ENCODE data around the gene SPAG9.

The SPAG9 gene

DNA sequence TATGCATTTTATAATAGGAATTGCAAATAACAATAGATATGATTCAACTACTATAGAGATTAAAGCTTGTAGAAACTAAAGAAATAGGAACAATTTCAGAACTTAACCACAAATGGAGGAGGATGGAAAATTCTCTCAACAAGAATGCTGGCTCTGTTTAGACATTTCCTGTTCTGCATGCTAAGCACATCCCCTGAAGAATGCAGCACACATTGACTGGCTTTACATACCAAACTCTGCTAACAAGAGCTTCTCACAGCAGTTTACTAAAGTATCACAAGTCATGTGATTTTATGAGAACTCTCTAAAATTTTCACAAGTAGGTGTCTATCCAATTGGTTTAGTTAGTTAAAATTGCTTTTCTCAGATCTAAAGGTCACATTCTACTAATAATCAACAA lies 85.2 kb downstream of the SPAG9 start:
- DNase-seq (ENCODE audit: low spot score), result peak; percentile 80

DNA sequence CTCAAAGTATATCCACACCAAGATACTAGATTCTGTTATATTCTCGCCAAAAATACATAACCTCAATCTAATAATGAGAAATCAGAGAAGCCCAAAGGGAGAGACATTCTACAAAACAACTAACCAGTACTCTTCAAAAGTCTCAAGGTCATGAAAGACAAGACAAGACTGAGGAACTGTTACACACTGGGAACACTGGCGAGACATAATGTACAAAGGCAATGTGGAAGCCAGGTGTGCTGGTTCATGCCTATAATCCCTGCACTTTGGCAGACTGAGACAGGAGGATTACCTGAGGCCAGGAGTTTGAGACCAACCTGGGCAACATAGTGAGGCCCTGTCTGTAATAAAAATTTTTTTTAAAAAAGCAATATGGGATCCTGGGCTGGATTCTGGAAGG lies 85.9 kb downstream of the SPAG9 start:
- DNase-seq (ENCODE audit: low spot score), result no peak

DNA sequence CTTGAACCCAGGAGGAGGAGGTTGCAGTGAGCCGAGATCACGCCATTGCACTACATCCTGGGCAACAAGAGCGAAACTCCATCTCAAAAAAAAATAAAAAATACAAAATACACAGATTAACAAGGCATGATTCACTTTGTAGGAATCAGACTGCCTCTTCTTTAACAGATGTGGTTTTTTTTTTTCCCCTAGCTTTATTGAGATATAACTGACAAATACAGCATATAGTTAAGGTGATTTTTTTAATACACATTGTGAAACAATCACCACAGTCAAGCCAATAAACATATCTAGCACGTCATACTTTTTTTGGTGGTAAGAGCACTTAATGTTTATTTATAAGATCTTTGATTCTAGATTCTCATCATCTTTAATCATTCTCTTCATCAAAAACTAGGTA lies 87.8 kb downstream of the SPAG9 start:
- no peak for DNase-seq (ENCODE audit: low spot score)

DNA sequence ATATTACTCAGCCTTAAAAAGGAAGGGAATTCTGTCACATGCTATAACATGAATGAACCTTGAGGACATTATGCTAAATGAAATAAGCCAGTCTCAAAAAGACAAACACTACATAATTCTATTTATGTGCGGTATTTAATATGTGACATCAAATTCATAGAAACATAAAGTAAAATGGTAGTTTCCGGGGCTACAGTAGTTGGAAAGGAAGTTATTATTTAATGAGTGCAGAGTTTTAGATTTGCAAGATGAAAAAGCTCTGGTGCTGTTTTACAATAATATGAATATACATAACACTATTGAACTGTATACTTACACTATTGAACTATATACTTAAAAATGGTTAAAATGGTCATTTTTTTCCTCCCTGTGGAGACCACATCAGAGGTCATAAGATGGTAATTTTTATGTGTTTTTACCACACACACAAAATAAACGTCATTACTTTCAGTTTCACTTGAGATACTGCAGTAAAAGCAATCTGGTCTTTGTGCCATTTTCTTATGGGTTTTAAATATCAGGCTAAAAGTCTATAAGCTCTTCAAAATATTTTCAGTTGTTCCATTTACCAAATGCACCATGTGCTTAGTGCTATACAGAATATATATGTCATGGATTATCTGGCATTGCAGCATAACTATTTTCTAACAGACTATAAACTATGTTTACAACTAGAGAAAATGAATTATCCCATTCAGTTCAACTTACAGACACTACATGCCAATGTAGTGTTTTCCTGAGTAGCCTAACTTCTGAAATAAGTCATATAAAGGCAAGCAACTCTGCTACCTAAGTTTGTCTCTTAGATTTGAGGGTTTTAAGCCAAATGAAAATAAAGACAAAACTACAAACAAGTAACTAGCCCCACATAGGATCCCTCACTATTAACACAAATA lies 90.9 kb downstream of the SPAG9 start:
- no peak for DNase-seq (ENCODE audit: low spot score)

DNA sequence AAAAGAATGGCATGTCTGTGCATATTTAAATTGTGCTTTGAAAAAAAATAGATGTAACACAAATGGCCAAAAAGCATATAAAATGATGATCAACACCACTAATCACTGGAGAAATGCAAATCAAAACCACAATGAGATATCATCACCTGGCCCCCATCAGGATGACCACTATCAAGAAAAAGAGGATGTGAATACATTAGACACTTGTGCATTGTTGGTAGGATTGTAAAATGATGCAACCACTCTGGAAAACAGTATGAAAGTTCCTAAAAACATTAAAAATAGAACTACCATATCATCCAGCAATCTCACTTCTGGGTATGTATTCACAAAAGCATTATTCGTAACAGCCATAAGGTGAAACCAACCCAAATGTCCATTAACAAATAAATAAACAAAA lies 91.5 kb downstream of the SPAG9 start:
- DNase-seq (ENCODE audit: low spot score), result no peak

GRCh38 chr17:51028176-51028863 lies 92.3 kb downstream of the SPAG9 start:
- DNase-seq (ENCODE audit: low spot score), result no peak

DNA sequence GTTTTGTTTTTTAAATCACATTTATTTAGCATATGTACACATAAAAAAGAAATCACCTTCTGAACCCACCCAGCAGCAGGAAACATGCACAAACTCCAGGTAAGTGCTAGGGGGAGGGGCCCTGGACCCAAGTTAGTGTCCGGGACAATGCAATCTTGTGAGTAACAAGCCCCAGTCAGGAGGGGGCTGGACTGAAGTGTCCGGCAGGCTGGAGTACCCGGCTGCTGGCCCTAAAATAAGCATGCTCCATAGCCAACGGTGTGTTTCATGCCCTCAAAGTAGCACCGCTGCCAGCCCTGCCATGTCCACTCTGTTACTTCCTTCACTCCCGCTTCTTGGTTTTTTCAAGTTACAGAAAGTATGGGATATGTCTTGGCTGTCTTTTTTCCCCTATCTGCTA lies 102.1 kb downstream of the SPAG9 start:
- no peak for DNase-seq (ENCODE audit: low spot score)

DNA sequence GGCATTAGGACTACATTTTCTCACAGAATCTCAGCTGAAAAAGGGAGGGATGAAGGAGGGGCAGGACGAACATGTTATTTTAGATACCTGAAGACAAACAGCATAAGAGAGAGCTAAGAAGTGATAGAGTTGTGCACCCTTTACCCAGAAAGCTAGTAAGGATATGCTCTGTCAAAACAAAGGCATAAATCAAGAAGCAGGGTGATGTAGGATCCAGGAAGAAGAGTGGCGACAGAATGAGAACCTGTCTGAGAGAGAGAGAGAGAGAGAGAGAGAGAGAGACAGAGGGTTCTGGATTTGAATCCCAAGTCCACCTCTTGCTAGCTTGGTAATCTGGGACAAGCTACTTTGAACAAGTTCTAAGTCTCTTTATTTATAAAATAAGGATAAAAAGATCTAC lies 103.4 kb downstream of the SPAG9 start:
- DNase-seq (ENCODE audit: low spot score), result no peak

DNA sequence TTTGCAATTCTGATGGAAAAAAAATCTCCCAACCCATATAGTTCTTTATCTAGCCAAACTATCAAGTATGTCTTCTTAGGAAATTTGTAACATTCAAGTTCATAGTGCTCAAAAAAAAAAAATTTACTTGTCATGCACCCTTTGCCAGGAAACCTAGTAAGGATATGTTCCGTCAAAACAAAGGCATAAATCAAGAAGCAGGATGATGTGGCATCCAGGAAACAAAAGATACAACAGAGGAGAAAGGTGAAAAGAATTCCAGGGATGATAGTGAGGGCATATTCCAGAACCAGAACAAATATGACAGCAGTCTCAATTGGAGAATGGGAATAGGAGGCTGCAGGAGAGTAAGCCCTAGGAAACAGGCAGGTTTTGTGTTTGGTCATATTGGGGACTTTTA lies 104.6 kb downstream of the SPAG9 start:
- DNase-seq (ENCODE audit: low spot score), result no peak

DNA sequence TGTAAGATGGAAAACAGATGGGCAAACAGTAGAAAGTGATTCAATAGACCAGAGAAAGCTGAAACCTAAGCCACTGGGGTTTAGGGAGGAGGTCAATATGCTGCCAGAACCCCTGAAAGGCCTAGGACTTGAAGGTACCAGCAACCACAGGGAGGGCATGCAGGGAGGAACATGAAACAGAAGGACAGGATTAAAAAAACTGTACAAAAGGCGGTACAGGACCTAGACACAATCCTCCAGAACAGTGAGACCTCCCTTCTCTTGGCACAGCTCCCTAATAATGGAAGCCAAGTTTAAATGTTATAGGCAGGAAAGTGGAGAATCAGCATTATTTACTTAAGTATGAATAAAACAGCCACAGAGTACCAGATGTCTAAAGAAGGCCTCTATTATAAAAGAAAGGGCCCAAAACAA lies 105.5 kb downstream of the SPAG9 start:
- no peak for DNase-seq (ENCODE audit: low spot score)

GRCh38 chr17:51014129-51014528 lies 106.5 kb downstream of the SPAG9 start:
- no peak for DNase-seq (ENCODE audit: low spot score)

- DNase-seq (ENCODE audit: low spot score), result no peak
Observed at GRCh38 chr17:51013322-51013721, 107.3 kb downstream of the SPAG9 start.

DNA sequence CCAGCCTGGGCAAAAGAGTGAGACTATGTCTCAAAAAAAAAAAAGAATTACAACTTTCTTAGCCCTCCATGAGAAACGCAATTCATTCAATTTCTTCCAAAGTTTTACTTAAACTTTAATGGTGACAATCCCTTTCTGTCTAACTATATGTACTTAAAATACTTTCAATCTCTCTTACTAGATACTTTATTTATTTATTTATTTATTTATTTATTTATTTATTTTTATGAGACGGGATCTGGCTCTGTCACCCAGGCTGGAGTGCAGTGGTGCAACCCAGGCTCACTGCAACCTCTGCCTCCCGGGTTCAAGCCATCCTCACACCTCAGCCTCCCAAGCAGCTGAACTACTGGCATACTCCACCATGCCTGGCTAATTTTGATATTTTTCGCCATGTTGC lies 108.1 kb downstream of the SPAG9 start:
- no peak for DNase-seq (ENCODE audit: low spot score)

DNA sequence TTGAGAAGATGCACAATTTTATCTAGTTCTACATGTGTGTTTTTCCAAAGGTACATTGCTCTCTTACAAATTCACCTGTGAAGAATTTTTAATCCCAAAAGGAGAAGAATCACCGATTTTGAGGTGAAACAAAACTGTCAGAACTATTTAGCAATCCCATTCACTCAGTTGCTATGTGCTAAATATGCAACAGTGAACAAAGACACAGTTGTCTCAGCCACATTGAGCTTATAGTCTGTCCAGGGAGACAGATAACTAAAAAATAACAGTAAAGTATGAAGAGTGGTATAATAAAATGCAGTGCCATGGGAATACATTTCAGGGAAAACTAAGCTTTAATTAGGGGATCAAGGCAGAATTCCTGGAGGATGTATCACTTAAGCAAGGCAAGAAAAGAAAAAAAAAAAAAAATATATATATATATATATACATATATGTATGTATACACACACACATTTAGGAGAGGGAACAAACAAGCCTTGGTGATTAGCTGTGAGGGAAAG lies 110.4 kb downstream of the SPAG9 start:
- no peak for DNase-seq (ENCODE audit: low spot score)

- peak; percentile 52 for DNase-seq (ENCODE audit: low spot score)
Observed at GRCh38 chr17:51006601-51007000, 114.1 kb downstream of the SPAG9 start.

GRCh38 chr17:51005768-51006167 lies 114.9 kb downstream of the SPAG9 start:
- no peak for DNase-seq (ENCODE audit: low spot score)

GRCh38 chr17:51004249-51004648 lies 116.4 kb downstream of the SPAG9 start:
- no peak for DNase-seq (ENCODE audit: low spot score)

DNA sequence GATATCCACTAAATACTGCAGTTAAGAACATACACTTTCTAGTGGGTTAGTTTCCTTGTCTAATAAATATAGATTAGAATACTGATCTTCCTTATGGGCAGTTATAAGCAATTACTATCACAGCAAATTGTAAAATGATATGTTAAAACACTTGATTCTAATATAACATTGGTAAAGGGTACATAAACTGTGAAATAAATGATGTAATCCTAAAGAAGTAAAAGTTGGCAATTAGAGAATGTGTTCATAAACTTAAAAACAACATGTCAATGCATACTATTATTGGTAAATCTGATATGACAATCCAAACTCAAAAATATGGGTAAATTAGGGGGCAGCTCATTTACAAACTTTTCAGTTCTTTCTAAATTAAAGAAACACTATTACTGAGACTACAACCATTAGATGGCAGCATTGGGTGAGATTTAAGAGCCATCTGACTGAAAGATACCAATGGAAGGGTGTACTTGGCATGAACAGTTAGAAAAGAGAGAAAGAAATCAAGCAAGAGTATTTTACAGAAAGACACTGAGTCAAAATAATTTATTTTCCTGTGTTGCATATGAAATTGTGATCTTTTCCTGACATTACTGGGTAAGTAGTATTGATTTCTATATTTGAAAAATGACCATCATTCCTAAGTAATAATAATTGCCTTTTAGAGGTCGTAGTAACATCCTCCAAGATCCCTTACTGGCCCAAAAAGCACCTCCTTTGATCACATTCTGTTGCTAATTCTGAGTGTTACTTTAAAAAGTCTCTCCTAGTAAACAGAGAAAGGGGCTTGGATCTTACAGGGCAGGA lies 119.6 kb downstream of the SPAG9 start:
- peak; percentile 66 for DNase-seq (ENCODE audit: low spot score)

- DNase-seq (ENCODE audit: low spot score), result no peak
Observed at GRCh38 chr17:50995668-50996067, 125.0 kb downstream of the SPAG9 start.

DNA sequence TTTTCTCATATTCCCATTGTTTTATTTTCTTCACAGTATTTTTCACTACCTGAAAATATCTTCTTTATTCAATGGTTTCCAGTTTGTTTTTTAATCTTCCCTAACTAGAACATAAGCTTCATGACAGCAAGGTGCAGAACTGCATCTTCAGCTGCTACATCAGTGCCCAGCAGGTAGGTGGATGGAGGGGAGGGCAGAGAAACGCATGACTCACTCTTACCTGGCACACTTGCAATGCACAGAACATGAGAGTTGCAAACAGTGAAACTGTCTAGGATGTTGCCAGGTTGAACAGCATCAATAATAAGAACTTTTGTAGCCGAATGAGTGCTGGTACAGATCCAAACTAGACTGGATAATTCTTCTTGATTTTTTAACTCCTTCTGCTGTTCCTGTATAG lies 127.1 kb downstream of the SPAG9 start:
- no peak for DNase-seq (ENCODE audit: low spot score)

- no peak for DNase-seq (ENCODE audit: low spot score)
Observed at GRCh38 chr17:50989149-50989548, 131.5 kb downstream of the SPAG9 start.

DNA sequence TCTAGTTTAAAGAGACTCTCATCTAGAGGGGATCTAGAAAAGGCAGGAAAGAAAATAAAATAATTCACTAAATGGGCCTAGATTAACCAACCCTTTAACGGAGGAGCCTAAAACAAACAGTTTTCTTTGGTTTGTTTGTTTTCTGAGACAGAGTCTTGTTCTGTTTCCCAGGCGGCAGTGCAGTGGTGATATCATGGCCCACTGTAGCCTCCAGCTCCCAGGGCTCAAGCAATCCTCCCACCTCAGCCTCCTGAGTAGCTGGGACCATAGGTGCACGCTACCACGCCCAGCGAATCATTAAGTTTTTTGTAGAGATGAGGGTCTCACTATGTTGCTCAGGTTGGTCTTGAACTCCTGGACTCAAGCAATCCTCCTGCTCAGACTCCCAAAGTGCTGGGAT lies 132.2 kb downstream of the SPAG9 start:
- DNase-seq (ENCODE audit: low spot score), result no peak
